ENCODE results near the gene SNRPD3. TPM values are rescaled to one million over a fixed set of nuclear protein-coding genes. Genes with fewer than 3 reads are reported as not detected.

The SNRPD3 gene
- 147 and 238 TPM in 2 replicates for total RNA-seq

DNA sequence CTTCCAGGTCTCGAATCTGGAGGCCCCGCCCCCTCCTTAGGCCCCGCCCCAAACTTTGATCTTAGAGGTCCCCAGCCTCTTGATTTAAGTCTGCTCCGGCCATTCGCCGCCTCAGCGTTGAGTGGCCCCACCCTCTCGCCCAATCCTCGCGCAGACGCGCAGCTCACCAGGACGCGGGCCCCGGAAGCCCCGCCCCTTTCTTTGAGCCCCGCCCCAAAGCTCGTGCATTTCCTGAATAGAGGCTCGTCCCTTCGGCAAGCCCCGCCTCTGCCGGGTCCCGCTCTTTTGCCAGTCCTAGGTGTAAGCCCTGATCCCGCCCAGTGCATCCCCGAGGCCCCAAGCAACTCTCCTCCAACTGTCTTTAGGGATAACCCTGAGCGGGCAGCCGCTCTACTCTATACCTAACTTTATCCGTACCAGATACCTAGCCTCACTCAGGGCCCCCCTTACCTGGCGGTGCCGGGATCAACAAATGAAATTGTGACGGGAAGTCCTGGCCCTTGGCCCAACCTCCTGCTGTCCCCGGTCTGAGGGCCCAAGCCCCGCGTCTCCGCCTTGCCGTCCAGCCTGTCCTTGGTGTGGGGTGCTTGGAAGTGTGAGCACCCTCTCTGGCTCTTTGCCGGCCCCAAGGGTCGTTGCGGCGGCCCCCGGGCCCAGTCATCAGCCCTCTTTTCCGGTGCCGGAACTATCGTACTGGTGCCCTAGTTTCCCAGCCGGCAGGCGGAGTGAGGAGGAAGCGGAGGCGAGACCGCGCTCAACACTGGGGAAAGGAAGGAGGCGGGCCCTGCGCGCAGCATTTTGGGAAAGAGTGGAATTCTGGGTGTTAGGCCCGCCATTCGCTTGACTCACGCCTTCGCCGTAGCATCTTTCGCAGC lies at the start of gene SNRPD3:
Gene SNRPD3 (plus strand): TSS at position 835 of the 875 bp plus-strand sequence. CDS start 1,676 bp downstream, outside the sequence.

DNA sequence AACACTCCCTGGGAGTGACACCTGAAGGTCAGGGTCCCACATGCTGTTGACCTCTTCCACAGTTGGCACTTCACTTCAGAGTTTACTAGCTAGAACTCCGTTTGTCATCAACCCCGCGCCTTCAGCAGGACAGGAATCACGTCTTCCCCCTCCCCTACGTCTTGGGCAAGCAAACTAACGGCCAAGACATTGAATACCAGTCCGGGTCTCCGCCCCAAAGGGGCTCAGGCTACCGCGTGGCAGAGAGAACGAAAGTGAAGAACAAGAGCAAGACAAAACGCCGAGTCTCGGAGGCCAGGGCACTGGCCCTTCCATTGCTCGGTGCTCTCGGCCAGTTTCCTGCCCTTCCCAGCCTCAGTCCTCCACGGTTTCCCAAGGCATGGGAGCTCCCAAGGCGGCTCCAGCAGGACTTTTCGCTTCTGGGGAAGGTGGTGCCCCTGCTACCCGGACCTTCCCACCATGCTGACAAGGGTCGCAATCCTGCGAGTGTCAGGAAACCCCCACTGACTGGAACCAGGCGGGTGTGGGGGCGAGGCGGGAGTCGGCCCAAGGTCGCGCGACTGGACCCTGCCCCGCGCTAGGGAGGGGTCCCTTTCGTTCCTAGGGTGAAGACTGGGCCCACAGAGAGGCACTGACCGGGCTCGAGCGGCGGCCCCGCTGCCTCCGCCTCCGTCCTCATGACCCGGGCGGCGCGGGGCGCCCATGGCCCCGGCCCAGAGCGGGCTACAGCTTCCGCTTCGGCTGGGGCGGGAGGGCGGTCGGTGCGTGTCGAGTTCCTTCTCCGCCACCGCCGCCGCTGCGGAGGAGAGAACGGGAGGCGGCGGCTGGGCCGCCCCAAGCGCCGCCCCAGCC lies 1.3 kb upstream of the SNRPD3 start, which contains the start of gene GUCD1:
Gene GUCD1 (minus strand): TSS at position 826 of the 852 bp plus-strand sequence. CDS start 147 bp downstream, at position 679.

DNA sequence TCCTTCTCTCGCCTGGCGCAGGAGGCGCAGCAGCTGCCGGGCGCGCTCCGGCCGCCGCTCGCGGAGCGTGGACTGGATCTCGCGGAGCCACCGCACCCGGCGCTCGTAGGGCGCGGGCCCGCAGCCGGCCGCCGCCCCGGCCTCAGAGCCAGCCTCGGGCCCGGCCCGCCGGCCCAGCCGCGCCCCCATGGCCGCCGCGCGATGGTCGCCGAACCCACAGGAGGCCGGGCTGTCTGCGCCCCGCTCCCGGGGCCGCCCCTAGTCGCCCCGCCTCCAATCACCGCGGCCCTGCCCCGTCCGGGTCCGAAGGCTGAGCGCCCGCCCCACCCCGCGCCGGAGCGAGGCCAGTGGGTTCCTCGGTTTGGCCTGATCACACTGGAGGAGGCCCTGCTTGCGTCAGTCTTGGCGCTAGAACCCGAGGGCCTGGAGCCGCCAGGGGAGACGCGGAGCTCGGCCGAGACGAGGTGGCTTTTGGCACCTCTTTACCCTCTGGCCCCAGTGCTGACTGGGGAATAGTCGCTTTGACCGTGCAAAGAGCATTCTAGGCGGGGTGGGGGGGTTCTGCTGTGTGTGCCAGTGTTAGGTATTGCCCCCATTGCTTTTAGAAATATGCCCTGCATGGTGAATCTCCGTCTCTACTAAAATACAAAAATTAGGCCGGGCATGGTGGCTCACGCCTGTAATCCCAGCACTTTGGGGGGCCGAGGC lies 37.2 kb downstream of the SNRPD3 start, which contains the start of gene LRRC75B:
Gene LRRC75B (minus strand): TSS at position 223 of the 708 bp plus-strand sequence. CDS start 34 bp downstream, at position 189.

DNA sequence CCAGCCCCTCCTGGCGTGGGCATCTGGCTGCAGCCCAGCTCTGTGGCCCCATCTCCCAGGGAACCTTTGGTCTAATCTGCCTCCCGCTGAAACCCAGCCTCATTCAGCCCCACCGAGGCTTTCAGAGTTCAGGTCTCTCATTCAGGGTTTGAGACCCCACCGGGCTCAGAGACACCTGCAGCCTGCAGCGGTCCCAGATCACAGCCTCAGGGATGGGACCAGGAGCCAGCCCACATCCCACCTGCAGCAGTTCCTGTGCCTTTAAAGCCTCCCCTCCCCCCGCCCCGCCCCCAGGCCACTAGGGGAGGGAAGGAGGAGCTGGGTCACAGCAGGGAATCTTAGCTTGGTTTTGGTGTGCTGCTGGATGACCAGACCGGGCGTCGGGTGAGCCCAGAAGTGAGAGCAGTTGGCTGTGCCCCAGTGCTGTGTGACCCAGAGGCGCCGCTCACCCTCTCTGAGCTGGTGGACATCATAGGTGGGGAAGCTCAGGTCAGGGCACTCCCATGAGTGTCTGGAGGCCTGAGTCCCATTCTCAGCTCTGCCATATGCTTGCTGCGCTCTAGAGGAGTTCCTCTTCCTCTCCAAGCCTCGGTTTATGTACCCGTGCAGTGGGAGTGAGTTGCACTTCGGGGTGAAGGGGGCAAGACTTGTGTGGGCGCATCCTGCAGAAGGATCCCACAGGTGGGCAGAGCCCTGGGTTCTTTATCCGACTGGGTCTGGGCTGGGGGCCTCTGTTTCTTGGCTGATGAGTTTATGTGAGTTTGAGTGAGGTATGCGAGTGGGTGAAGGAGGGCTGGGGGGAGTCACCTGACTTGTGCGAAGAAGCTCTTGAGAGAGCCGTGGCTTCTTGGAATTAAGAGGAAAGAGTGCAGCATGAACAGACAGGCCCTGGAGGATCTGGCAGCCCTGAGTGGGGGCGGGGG lies 47.3 kb downstream of the SNRPD3 start, which contains the start of gene GGT1:
Gene GGT1 (plus strand): TSS at position 347 of the 923 bp plus-strand sequence. CDS start 7,889 bp downstream, outside the sequence.

Other genes starting within 250 kb of the SNRPD3 start
- gene ADORA2A, start 128.4 kb upstream of the SNRPD3 start, total RNA-seq = 0.49 and 1.0 TPM in 2 replicates
- gene UPB1, start 60.7 kb upstream of the SNRPD3 start, total RNA-seq = not detected in 2 replicates
- gene GUCD1, start 861 bp upstream of the SNRPD3 start, total RNA-seq = 73.4 and 75.1 TPM in 2 replicates
- gene LRRC75B, start 37.1 kb downstream of the SNRPD3 start, total RNA-seq = 14.9 and 37.1 TPM in 2 replicates
- gene GGT1, start 47.2 kb downstream of the SNRPD3 start, total RNA-seq = 6.2 and 15.8 TPM in 2 replicates
- not detected in 2 replicates for gene PIWIL3, start 218.7 kb downstream of the SNRPD3 start, total RNA-seq